ENCODE measurements around the gene SMAD3. TPM values are rescaled to one million over a fixed set of nuclear protein-coding genes. Genes with fewer than 3 reads are reported as not detected.

The SMAD3 gene
- total and polyA plus RNA-seq, 2 of the 4 experiments (the other 2 are of a cell fraction), result 71.0 to 177 TPM

GRCh38 chr15:67048281-67049279, 16.8 kb upstream of the SMAD3 start:
- Histone ChIP-seq H4K8ac (ENCODE audit: low read depth in 2 of 2, low read length in 2 of 2) (peak overlapping the region; percentile 86 to 99), H3K9ac (ENCODE audit: low read depth, low read length) (peak overlapping the region; percentile 77), H3K9me3 (ENCODE audit: control insufficient read depth, insufficient read depth, low read length) (no peaks in the 10 kb centered on the region), H3K36me3 (ENCODE audit: control insufficient read depth, insufficient read depth, low read length) (no peaks in the 10 kb centered on the region), H3K18ac (ENCODE audit: low read depth, low read length) (peak overlapping the region; percentile 98), H3K27ac (ENCODE audit: insufficient read depth, low read length) (peak overlapping the region; percentile 99), H2AFZ (replicated peaks; ENCODE audit: low read length, poor library complexity) (peak overlapping the region; percentile 85), H4K5ac (ENCODE audit: low read depth, low read length) (peak overlapping the region; percentile 98), H3K9me1 (ENCODE audit: insufficient read depth, low read length) (peaks cover 31% of the 10 kb centered on the region), H3K4ac (ENCODE audit: low read depth, low read length) (peak overlapping the region; percentile 100), H3K56ac (ENCODE audit: extremely low read depth, insufficient read depth, low read length) (peak overlapping the region; percentile 98), H3K4me3 (ENCODE audit: insufficient read depth, low read depth, low read length) (no peak overlapping the region), H2AK9ac (replicated peaks; ENCODE audit: low read depth, low read length, poor library complexity) (peak overlapping the region; percentile 97), H2BK15ac (ENCODE audit: low read depth, low read length) (peak overlapping the region; percentile 99), H2BK20ac (ENCODE audit: low read depth, low read length) (peak overlapping the region; percentile 100), H4K91ac (ENCODE audit: insufficient read depth, low read depth, low read length) (peak overlapping the region; percentile 100), H3K14ac (replicated peaks; ENCODE audit: low read depth, low read length) (peak overlapping the region; percentile 98), H2BK120ac (ENCODE audit: low read depth, low read length) (peak overlapping the region; percentile 100), H3K79me1 (ENCODE audit: low read depth in 1 of 2, low read length in 2 of 2) (peaks cover 13 to 38% of the 10 kb centered on the region in 2 experiments), H3K4me1 (ENCODE audit: control insufficient read depth, insufficient read depth, low read length) (peaks cover 36% of the 10 kb centered on the region), H3K4me2 (ENCODE audit: low read depth, low read length) (peak overlapping the region; percentile 64), H2BK5ac (ENCODE audit: low read depth, low read length, poor library complexity, severe bottlenecking) (peak overlapping the region; percentile 98), H3K23ac (ENCODE audit: low read depth, low read length) (peak overlapping the region; percentile 100), H3K27me3 (ENCODE audit: control insufficient read depth, insufficient read depth, low read length) (no peaks in the 10 kb centered on the region), H2AK5ac (ENCODE audit: low read depth, low read length) (peak overlapping the region; percentile 100), H4K20me1 (ENCODE audit: insufficient read depth, low read length) (peaks cover 6% of the 10 kb centered on the region)
- dilution Hi-C loops (cut with HindIII; ENCODE audit: low sequenced_read_pairs, unreplicated experiment), result no loop called here
- CTCF ChIA-PET, result interaction anchor here (0.6 kb wide), 1 partner anchor 42 kb away, joined by 3 read pairs; no protein-coding TSS in a partner anchor
- DNase-seq (peak; percentile 96), ATAC-seq (ENCODE audit: low read depth) (peak; percentile 82)
- POLR2A ChIA-PET (ENCODE audit: unreplicated experiment), result interaction anchor here (0.6 to 1.6 kb wide), 2 partner anchors 17 to 18 kb away, joined by 3 to 4 read pairs; partner anchors contain the start of gene SMAD3
- WGBS, 2 experiments (ENCODE audit: extremely low coverage in 2 of 2, insufficient read length in 1 of 2), result no CpG with 5 or more reads among the region's 9 CpGs
- BruUV-seq (replicated peaks), result no TSS peak
- intact Hi-C loops (cut with micrococcal nuclease), result loop anchor here (5.0 kb wide), 1 partner anchor 546 kb away; the partner anchor contains the start of gene RPL4
- in situ Hi-C loops (cut with MboI; ENCODE audit: low sequenced_read_pairs), result no loop called here
- no peak for TF ChIP-seq ELK1 (IDR thresholded peaks at IDR 0.05; ENCODE audit: borderline replicate concordance, low read depth, low read length)
- 0 out of 2 replicates have a peak, but pooled peaks have one; percentile 27 for TF ChIP-seq POLR2A (IDR thresholded peaks at IDR 0.05; ENCODE audit: low read depth, low read length)
- no peak; the same call in none of the 2 replicates for TF ChIP-seq RAD21 (IDR thresholded peaks at IDR 0.05; ENCODE audit: low read length)
- no peak for TF ChIP-seq CTCF (conservative IDR thresholded peaks at IDR 0.05; ENCODE audit: low read depth, low read length)
- peak; percentile 20; the same call in 1 of the 2 replicates for TF ChIP-seq SMC3 (IDR thresholded peaks at IDR 0.05; ENCODE audit: low read depth, low read length)
- peak; percentile 29; the same call in 1 of the 2 replicates for TF ChIP-seq NFE2L2 (IDR thresholded peaks at IDR 0.05; ENCODE audit: low read depth, low read length)
- TF ChIP-seq USF2 (IDR thresholded peaks at IDR 0.05; ENCODE audit: low read depth, low read length), result peak; percentile 11; the same call in 1 of the 2 replicates
- TF ChIP-seq RFX5 (IDR thresholded peaks at IDR 0.05; ENCODE audit: low read depth, low read length), result no peak
- 0 out of 2 replicates have a peak, but pooled peaks have one; percentile 41 for TF ChIP-seq BHLHE40 (IDR thresholded peaks at IDR 0.05; ENCODE audit: low read depth, low read length)
- TF ChIP-seq CHD1 (IDR thresholded peaks at IDR 0.05; ENCODE audit: low read depth, low read length), result no peak
- TF ChIP-seq MAZ (IDR thresholded peaks at IDR 0.05; ENCODE audit: borderline replicate concordance, low read depth, low read length), result peak; percentile 88
- TF ChIP-seq RCOR1 (IDR thresholded peaks at IDR 0.05; ENCODE audit: insufficient replicate concordance, low read length), result no peak
